ENCODE data around the gene GLYATL1. TPM values are rescaled to one million over a fixed set of nuclear protein-coding genes. Genes with fewer than 3 reads are reported as not detected.

Gene GLYATL1
- total RNA-seq, 1 donor from 2014 or later: 4.5 TPM

- TF ChIP-seq, protein P1, sequence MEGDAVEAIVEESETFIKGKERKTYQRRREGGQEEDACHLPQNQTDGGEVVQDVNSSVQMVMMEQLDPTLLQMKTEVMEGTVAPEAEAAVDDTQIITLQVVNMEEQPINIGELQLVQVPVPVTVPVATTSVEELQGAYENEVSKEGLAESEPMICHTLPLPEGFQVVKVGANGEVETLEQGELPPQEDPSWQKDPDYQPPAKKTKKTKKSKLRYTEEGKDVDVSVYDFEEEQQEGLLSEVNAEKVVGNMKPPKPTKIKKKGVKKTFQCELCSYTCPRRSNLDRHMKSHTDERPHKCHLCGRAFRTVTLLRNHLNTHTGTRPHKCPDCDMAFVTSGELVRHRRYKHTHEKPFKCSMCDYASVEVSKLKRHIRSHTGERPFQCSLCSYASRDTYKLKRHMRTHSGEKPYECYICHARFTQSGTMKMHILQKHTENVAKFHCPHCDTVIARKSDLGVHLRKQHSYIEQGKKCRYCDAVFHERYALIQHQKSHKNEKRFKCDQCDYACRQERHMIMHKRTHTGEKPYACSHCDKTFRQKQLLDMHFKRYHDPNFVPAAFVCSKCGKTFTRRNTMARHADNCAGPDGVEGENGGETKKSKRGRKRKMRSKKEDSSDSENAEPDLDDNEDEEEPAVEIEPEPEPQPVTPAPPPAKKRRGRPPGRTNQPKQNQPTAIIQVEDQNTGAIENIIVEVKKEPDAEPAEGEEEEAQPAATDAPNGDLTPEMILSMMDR (conservative IDR thresholded peaks at IDR 0.05): no peak
- Mint-ChIP-seq H3K36me3 (no peaks in the 10 kb centered on the region), H3K27me3 (peaks cover 10% of the 10 kb centered on the region), H3K9me3 (no peaks in the 10 kb centered on the region), H3K4me3 (peak overlapping the region; percentile 61), H3K4me1 (ENCODE audit: unreplicated experiment) (peaks cover 17% of the 10 kb centered on the region), H3K27ac (no peak overlapping the region)
- no peak for DNase-seq (ENCODE audit: extremely low spot score, unreplicated experiment)
These were observed 12.6 kb upstream of the GLYATL1 start for GRCh38 chr11:58926695-58927094.

GRCh38 chr11:58927393-58928106 is 11.7 kb upstream of the GLYATL1 start:
- peak overlapping the region; percentile 75 for H3K27ac Mint-ChIP-seq
- peaks cover 17% of the 10 kb centered on the region for H3K4me1 Mint-ChIP-seq (ENCODE audit: unreplicated experiment)
- peaks cover 10% of the 10 kb centered on the region for H3K27me3 Mint-ChIP-seq
- TF ChIP-seq, protein P1 (conservative IDR thresholded peaks at IDR 0.05): no peak
- peak overlapping the region; percentile 82 for H3K4me3 Mint-ChIP-seq
- peak; percentile 73 for DNase-seq (ENCODE audit: extremely low spot score, unreplicated experiment)
- no peaks in the 10 kb centered on the region for H3K36me3 Mint-ChIP-seq
- H3K9me3 Mint-ChIP-seq: no peaks in the 10 kb centered on the region

- peak overlapping the region; percentile 75 for H3K27ac Mint-ChIP-seq
- no peak for DNase-seq (ENCODE audit: extremely low spot score, unreplicated experiment)
- H3K9me3 Mint-ChIP-seq: no peaks in the 10 kb centered on the region
- H3K4me1 Mint-ChIP-seq (ENCODE audit: unreplicated experiment): peaks cover 17% of the 10 kb centered on the region
- H3K36me3 Mint-ChIP-seq: no peaks in the 10 kb centered on the region
- peaks cover 9% of the 10 kb centered on the region for H3K27me3 Mint-ChIP-seq
- TF ChIP-seq, protein P1 (conservative IDR thresholded peaks at IDR 0.05): no peak
- peak overlapping the region; percentile 82 for H3K4me3 Mint-ChIP-seq
These were observed 11.2 kb upstream of the GLYATL1 start for GRCh38 chr11:58928107-58928499.

DNA sequence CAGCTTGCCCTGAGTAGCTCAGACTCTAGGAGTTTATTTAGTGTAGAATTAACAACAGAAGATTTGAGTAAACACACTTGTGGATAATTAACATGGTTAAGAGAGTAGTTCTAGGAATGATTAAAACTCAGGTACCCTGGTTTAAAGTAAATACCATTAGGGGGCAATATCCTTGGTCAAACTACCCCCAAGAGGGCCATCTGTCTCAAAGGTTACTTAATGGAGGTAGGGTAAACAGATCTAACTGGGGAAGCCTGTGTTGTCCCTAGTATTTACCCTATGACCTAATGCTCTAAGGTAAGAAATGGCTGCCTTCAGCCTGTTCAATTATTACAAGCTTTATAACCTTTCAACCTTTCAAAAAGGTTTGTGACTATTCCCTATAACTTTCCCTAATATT is 10.6 kb upstream of the GLYATL1 start:
- peaks cover 6% of the 10 kb centered on the region for H3K27me3 Mint-ChIP-seq
- peak overlapping the region; percentile 82 for H3K4me3 Mint-ChIP-seq
- no peak for DNase-seq (ENCODE audit: extremely low spot score, unreplicated experiment)

DNA sequence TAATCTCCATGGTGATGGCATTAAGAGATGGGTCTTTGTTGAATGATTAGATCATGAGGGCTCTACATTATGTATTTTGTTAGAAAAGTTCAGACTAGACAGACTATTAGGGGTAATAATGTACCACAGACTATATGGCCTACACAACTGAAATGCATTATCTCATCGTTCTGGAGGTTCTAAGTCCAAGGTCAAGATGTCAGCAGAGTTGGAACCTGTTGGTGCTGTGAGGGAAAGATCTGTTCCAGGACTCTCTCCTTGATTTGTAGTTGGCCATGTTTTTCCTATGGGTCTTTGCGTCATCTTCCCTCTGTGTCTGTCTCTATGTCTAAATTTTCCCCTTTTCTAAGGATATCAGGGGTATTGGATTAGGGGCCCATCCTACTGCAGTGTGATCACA is 8.4 kb upstream of the GLYATL1 start:
- Mint-ChIP-seq H3K27ac (no peak overlapping the region), H3K4me3 (no peak overlapping the region), H3K36me3 (no peaks in the 10 kb centered on the region), H3K27me3 (peaks cover 6% of the 10 kb centered on the region), H3K9me3 (no peaks in the 10 kb centered on the region), H3K4me1 (ENCODE audit: unreplicated experiment) (peaks cover 13% of the 10 kb centered on the region)
- TF ChIP-seq, protein P1 (conservative IDR thresholded peaks at IDR 0.05): no peak
- DNase-seq (ENCODE audit: extremely low spot score, unreplicated experiment): no peak

More for the DNA sequence above, 10.6 kb upstream of the GLYATL1 start:
- no peaks in the 10 kb centered on the region for H3K9me3 Mint-ChIP-seq
- peak overlapping the region; percentile 75 for H3K27ac Mint-ChIP-seq
- peaks cover 17% of the 10 kb centered on the region for H3K4me1 Mint-ChIP-seq (ENCODE audit: unreplicated experiment)
- TF ChIP-seq, protein P1 (conservative IDR thresholded peaks at IDR 0.05): no peak
- H3K36me3 Mint-ChIP-seq: no peaks in the 10 kb centered on the region
